Stimulated activated CD8-positive, alpha-beta memory T cell treated with anti-CD3 and anti-CD28 coated beads, Interleukin-7, amount 100 ng/mL, for 24 hours (primary cell): ENCODE results near the gene ST3GAL2.

Experiments
- DNase-seq: peaks from one replicate; pipeline ENCODE4 v3.0.0-alpha.2; 2020; ENCODE audit warnings: low read depth

Gene ST3GAL2

GRCh38 chr16:70331588-70332358 is 107.1 kb downstream of the ST3GAL2 start:
- DNase-seq: no peak

DNA sequence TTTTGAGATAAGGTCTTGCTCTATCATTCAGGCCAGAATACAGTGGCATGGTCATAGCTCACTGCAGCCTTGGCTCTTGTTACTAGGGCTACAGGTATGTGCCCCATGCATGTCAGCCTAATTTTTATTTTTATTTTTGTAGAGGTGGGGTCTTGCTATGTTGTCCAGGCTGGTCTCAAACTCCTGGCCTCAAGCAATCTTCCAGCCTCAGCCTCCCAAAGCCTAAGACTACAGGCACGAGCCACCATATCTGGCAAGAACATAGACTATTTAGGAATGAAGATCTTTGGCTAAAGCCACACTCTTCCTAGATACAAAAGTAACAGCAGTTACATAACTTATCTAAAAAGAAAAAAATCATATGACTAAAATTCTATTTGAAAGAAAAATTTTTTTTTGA is 107.8 kb downstream of the ST3GAL2 start:
- no peak for DNase-seq
